NAMALWA (cell line): Measurements from ENCODE around the gene NTF3.

Source experiments
- DNase-seq: peaks from one replicate; pipeline ENCODE4 v3.0.0-alpha.2; 2015; ENCODE audit warnings: low spot score

NTF3 gene

GRCh38 chr12:5430641-5431603, 986 bp upstream of the NTF3 start:
- DNase-seq: peak; percentile 60

- no peak for DNase-seq
Measured at GRCh38 chr12:5433081-5433844, 1.4 kb downstream of the NTF3 start.

- DNase-seq: no peak
Measured at GRCh38 chr12:5433845-5434646, 2.1 kb downstream of the NTF3 start.

- no peak for DNase-seq
Measured at GRCh38 chr12:5434647-5435560, 3.0 kb downstream of the NTF3 start.

- DNase-seq: no peak
Measured at GRCh38 chr12:5437182-5437583, 5.3 kb downstream of the NTF3 start.

GRCh38 chr12:5437589-5437988, 5.7 kb downstream of the NTF3 start:
- DNase-seq: no peak

GRCh38 chr12:5438671-5439200, 6.8 kb downstream of the NTF3 start:
- no peak for DNase-seq

- DNase-seq: peak; percentile 44
Measured at GRCh38 chr12:5439371-5439771, 7.5 kb downstream of the NTF3 start.

GRCh38 chr12:5439788-5440300, 7.9 kb downstream of the NTF3 start:
- DNase-seq: no peak

- DNase-seq: peak; percentile 38
Measured at GRCh38 chr12:5440978-5441377, 9.1 kb downstream of the NTF3 start.

GRCh38 chr12:5441497-5442236, 9.8 kb downstream of the NTF3 start:
- no peak for DNase-seq

GRCh38 chr12:5442251-5443006, 10.5 kb downstream of the NTF3 start:
- DNase-seq: no peak

- no peak for DNase-seq
Measured at GRCh38 chr12:5444520-5444919, 12.6 kb downstream of the NTF3 start.

- DNase-seq: no peak
Measured at GRCh38 chr12:5447320-5447719, 15.4 kb downstream of the NTF3 start.

- no peak for DNase-seq
Measured at GRCh38 chr12:5451251-5451650, 19.3 kb downstream of the NTF3 start.

GRCh38 chr12:5452569-5452968, 20.7 kb downstream of the NTF3 start:
- no peak for DNase-seq

- DNase-seq: no peak
Measured at GRCh38 chr12:5453466-5453865, 21.6 kb downstream of the NTF3 start.

GRCh38 chr12:5455045-5455444, 23.1 kb downstream of the NTF3 start:
- no peak for DNase-seq

- no peak for DNase-seq
Measured at GRCh38 chr12:5456030-5456429, 24.1 kb downstream of the NTF3 start.
